Measurements from ENCODE around the gene GIPC2. TPM values are rescaled to one million over a fixed set of nuclear protein-coding genes. Genes with fewer than 3 reads are reported as not detected.

GIPC2 gene
- total and polyA plus RNA-seq, 10 of the 15 experiments (the other 5 are each of a cell fraction or from before 2014, with no cell fraction given), result 0.03 to 0.23 (median 0.06) TPM; not detected in 2

- Histone ChIP-seq H3K4me2 (ENCODE audit: control insufficient read depth, insufficient read depth) (no peak overlapping the region), H4K20me1 (ENCODE audit: control insufficient read depth, insufficient read depth) (no peaks in the 10 kb centered on the region; the same call in 1 of the 2 replicates), H3K4me3 (no peak overlapping the region), H3K36me3 (ENCODE audit: control insufficient read depth in 2 of 2, insufficient read depth in 2 of 2, low read length in 1 of 2) (no peaks in the 10 kb centered on the region), H3K9ac (ENCODE audit: control insufficient read depth, insufficient read depth, low read length) (no peak overlapping the region), H3K27ac (ENCODE audit: control insufficient read depth, insufficient read depth) (no peak overlapping the region), H3K27me3 (replicated peaks in 1 of 2; ENCODE audit: control insufficient read depth in 2 of 2, insufficient read depth in 2 of 2, low read length in 1 of 2) (peaks cover 8 to 10% of the 10 kb centered on the region in 2 experiments), H2AFZ (ENCODE audit: control insufficient read depth, low read depth, low read length) (no peak overlapping the region), H3K4me1 (ENCODE audit: control insufficient read depth, insufficient read depth, low read length) (peaks cover 12% of the 10 kb centered on the region), H3K79me2 (ENCODE audit: control insufficient read depth, insufficient read depth, low read length) (no peaks in the 10 kb centered on the region), H3K9me3 (replicated peaks; ENCODE audit: control insufficient read depth, insufficient read depth, low read length) (no peaks in the 10 kb centered on the region)
- RAD21 ChIA-PET (ENCODE audit: unreplicated experiment), result no interaction called here
- ATAC-seq (no peak), FAIRE-seq (no peak), DNase-seq (ENCODE audit: low read depth, low spot score) (no peak)
- in situ Hi-C loops (cut with MboI), result no loop called here
- BruUV-seq (replicated peaks), result no TSS peak
- intact Hi-C loops (cut with micrococcal nuclease; ENCODE audit: unreplicated experiment), result no loop called here
- WGBS (ENCODE audit: insufficient coverage, insufficient replicate concordance, low lambda C conversion rate, missing lambda C conversion rate), result 79% methylated on average over 4 of the region's 4 CpGs
- TF ChIP-seq PML (IDR thresholded peaks at IDR 0.05; ENCODE audit: low read length) (no peak), TCF7 (IDR thresholded peaks at IDR 0.05; ENCODE audit: borderline replicate concordance) (no peak), MYC (IDR thresholded peaks at IDR 0.05; ENCODE audit: insufficient read depth, insufficient read length, insufficient replicate concordance, low read length, severe bottlenecking) (no peak)
- SMC1A ChIA-PET (ENCODE audit: uncharacterized antibody, unreplicated experiment), result no interaction called here
- POLR2A ChIA-PET, result interaction anchor here (0.7 kb wide), 1 partner anchor 618 kb away, joined by 4 read pairs; no protein-coding TSS in a partner anchor
- CTCF ChIA-PET, result interaction anchor here (0.7 kb wide), 1 partner anchor 1894 kb away, joined by 3 read pairs; no protein-coding TSS in a partner anchor
Measured at GRCh38 chr1:78049396-78049795, 3.6 kb downstream of the GIPC2 start.

DNA sequence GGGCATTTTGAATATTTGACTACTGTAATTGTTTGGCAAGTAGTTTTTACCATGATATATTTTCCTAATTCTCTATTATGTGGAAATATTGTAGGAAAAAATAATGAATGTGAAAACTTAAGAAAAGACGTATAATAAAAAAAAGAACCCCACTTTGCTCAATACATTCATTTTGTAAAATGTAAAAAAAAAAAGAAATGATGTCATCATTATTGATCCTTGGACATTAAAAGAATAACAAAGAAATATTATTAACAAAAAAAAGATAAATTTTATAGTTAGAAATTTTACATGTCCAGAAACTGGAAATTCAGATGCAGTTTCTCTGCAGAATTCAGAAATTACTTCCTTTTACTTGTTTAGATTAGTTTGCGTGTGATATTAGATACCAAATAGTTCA is 5.2 kb downstream of the GIPC2 start:
- no peaks in the 10 kb centered on the region; the same call in 2 of the 3 replicates for H3K9me3 ChIP-seq (replicated peaks; ENCODE audit: control insufficient read depth, insufficient read depth, low read length)
- H3K27ac ChIP-seq (ENCODE audit: control insufficient read depth, insufficient read depth), result no peak overlapping the region
- FAIRE-seq, result no peak
- H3K4me3 ChIP-seq, result no peak overlapping the region
- 96% methylated on average over 2 of the region's 2 CpGs for WGBS (ENCODE audit: insufficient coverage, insufficient replicate concordance, low lambda C conversion rate, missing lambda C conversion rate)
- no peak overlapping the region for H3K4me2 ChIP-seq (ENCODE audit: control insufficient read depth, insufficient read depth)
- H2AFZ ChIP-seq (ENCODE audit: control insufficient read depth, low read depth, low read length), result no peak overlapping the region
- no peaks in the 10 kb centered on the region for H3K79me2 ChIP-seq (ENCODE audit: control insufficient read depth, insufficient read depth, low read length)
- intact Hi-C loops (cut with micrococcal nuclease; ENCODE audit: unreplicated experiment), result no loop called here
- peaks cover 3 to 7% of the 10 kb centered on the region in 2 experiments for H3K27me3 ChIP-seq (replicated peaks in 1 of 2; ENCODE audit: control insufficient read depth in 2 of 2, insufficient read depth in 2 of 2, low read length in 1 of 2)
- RAD21 ChIA-PET (ENCODE audit: unreplicated experiment), result no interaction called here
- BruUV-seq (replicated peaks), result no TSS peak
- TF ChIP-seq EZH2 (IDR thresholded peaks at IDR 0.05; ENCODE audit: borderline replicate concordance, control insufficient read depth, low read depth, low read length) (no peak), ATF7 (IDR thresholded peaks at IDR 0.05; ENCODE audit: low read depth) (peak; percentile 64; the same call in 1 of the 2 replicates)
- POLR2A ChIA-PET, result no interaction called here
- H3K4me1 ChIP-seq (ENCODE audit: control insufficient read depth, insufficient read depth, low read length), result no peaks in the 10 kb centered on the region; the same call in 1 of the 2 replicates
- in situ Hi-C loops (cut with MboI), result no loop called here
- CTCF ChIA-PET, result no interaction called here
- no peaks in the 10 kb centered on the region; the same call in 1 of the 2 replicates for H4K20me1 ChIP-seq (ENCODE audit: control insufficient read depth, insufficient read depth)
- SMC1A ChIA-PET (ENCODE audit: uncharacterized antibody, unreplicated experiment), result no interaction called here
- no peak for ATAC-seq
- H3K36me3 ChIP-seq (ENCODE audit: control insufficient read depth in 2 of 2, insufficient read depth in 2 of 2, low read length in 1 of 2), result no peaks in the 10 kb centered on the region
- H3K9ac ChIP-seq (ENCODE audit: control insufficient read depth, insufficient read depth, low read length), result no peak overlapping the region
- no peak for DNase-seq (ENCODE audit: low read depth, low spot score)

All from GM12878 (cell line).